HepG2 (cell line): ENCODE results near the gene SPNS3. TPM values are rescaled to one million over a fixed set of nuclear protein-coding genes. Genes with fewer than 3 reads are reported as not detected.

ENCODE experiments used
- AKAP8 ChIP-seq: sonication (generic); formaldehyde crosslinking; IDR thresholded peaks from 2 replicates; pipeline ENCODE4 v1.5.1; 2020; ENCODE audit warnings: mild to moderate bottlenecking, missing genetic modification reagents
- ATM ChIP-seq: fragments of 450-650 bp; IDR thresholded peaks from 2 replicates; pipeline ENCODE4 v1.7.1; 2017; ENCODE audit warnings: mild to moderate bottlenecking, borderline replicate concordance
- ATRX ChIP-seq: sonication (generic); formaldehyde crosslinking; IDR thresholded peaks from 2 replicates; pipeline ENCODE4 v1.4.0; 2020; ENCODE audit warnings: missing genetic modification reagents, borderline replicate concordance
- CBFB ChIP-seq: sonication (generic); formaldehyde crosslinking; IDR thresholded peaks from 2 replicates; pipeline ENCODE4 v1.4.0; 2020; ENCODE audit warnings: missing genetic modification reagents
- FOXP1 ChIP-seq, 2 experiments: fragments of 450-650 bp in 1 of 2; IDR thresholded peaks; 2 replicates each; pipeline ENCODE4 v1.6.1; 2017 to 2018; ENCODE audit warnings: antibody characterized with exemption in 1 of 2
- GABPA ChIP-seq, 2 experiments: IDR thresholded peaks; 2 replicates each; pipeline ENCODE4 v1.6.1; 2011 to 2016; ENCODE audit warnings: low read depth in 2 of 2, low read length in 1 of 2, missing biosample characterization in 1 of 2, missing genetic modification characterization in 1 of 2
- JDP2 ChIP-seq: sonication (generic); formaldehyde crosslinking; IDR thresholded peaks from 2 replicates; pipeline ENCODE4 v1.8.1; 2022; ENCODE audit warnings: missing genetic modification reagents, borderline replicate concordance
- NR2F1 ChIP-seq, 2 experiments: fragments of 450-650 bp in 1 of 2; formaldehyde crosslinking in 1 of 2; IDR thresholded peaks; 2 replicates each; pipeline versions ENCODE4 v1.5.0 to v1.6.1; 2016 to 2020; ENCODE audit warnings: mild to moderate bottlenecking in 1 of 2, missing compliant biosample characterization in 1 of 2, missing genetic modification reagents in 1 of 2, moderate library complexity in 1 of 2
- NRL ChIP-seq: sonication (generic); formaldehyde crosslinking; IDR thresholded peaks from 2 replicates; pipeline ENCODE4 v1.5.0; 2020; ENCODE audit warnings: missing genetic modification reagents, mild to moderate bottlenecking, moderate library complexity, borderline replicate concordance
- SCMH1 ChIP-seq: sonication (generic); formaldehyde crosslinking; IDR thresholded peaks from 2 replicates; pipeline ENCODE4 v1.9.0; 2021; ENCODE audit warnings: missing genetic modification reagents, mild to moderate bottlenecking, borderline replicate concordance
- SIX4 ChIP-seq: sonication (generic); formaldehyde crosslinking; IDR thresholded peaks from 2 replicates; pipeline ENCODE4 v1.4.0; 2020; ENCODE audit warnings: missing genetic modification reagents
- TARDBP ChIP-seq: sonication (generic); formaldehyde crosslinking; IDR thresholded peaks from 2 replicates; pipeline ENCODE4 v1.8.0; 2022; ENCODE audit warnings: mild to moderate bottlenecking, missing genetic modification reagents
- TMF1 ChIP-seq: sonication (generic); formaldehyde crosslinking; IDR thresholded peaks from 2 replicates; pipeline ENCODE4 v1.8.1; 2022; ENCODE audit warnings: low read depth, missing genetic modification reagents
- ZFP37 ChIP-seq: sonication (generic); formaldehyde crosslinking; IDR thresholded peaks from 2 replicates; pipeline ENCODE4 v1.4.0; 2020; ENCODE audit warnings: missing genetic modification reagents, borderline replicate concordance
- ZMYM2 ChIP-seq: sonication (generic); formaldehyde crosslinking; IDR thresholded peaks from 2 replicates; pipeline ENCODE4 v1.8.0; 2022; ENCODE audit warnings: mild to moderate bottlenecking, missing genetic modification reagents
- ZNF451 ChIP-seq: sonication (generic); formaldehyde crosslinking; IDR thresholded peaks from 2 replicates; pipeline ENCODE4 v1.5.0; 2020; ENCODE audit warnings: mild to moderate bottlenecking, missing genetic modification reagents
- ZNF577 ChIP-seq: sonication (generic); formaldehyde crosslinking; IDR thresholded peaks from 2 replicates; pipeline ENCODE4 v1.4.0; 2020; ENCODE audit warnings: mild to moderate bottlenecking, low read depth, missing genetic modification reagents, borderline replicate concordance
- ZNF607 ChIP-seq: sonication (generic); formaldehyde crosslinking; IDR thresholded peaks from 2 replicates; pipeline ENCODE4 v1.5.1; 2020; ENCODE audit warnings: missing genetic modification reagents, mild to moderate bottlenecking, borderline replicate concordance
- ZNF644 ChIP-seq: IDR thresholded peaks from 2 replicates; pipeline ENCODE4 v1.6.1; 2016; ENCODE audit warnings: low read depth
- ZNF781 ChIP-seq: sonication (generic); formaldehyde crosslinking; IDR thresholded peaks from 2 replicates; pipeline ENCODE4 v1.5.1; 2020; ENCODE audit warnings: borderline replicate concordance, mild to moderate bottlenecking, missing genetic modification reagents; ENCODE audit errors: not compliant biosample characterization
- polyA plus RNA-seq, 8 experiments: library from polyadenylated mRNA; depleted of rRNA in 3 of 8; stranded (reverse) in 7 of 8; unstranded in 1 of 8; fragments of >200 nt; fragmentation: Illumina TruSeq in 4 of 8; extraction: Trizol in 4 of 8; gene quantifications; 2 replicates each; pipeline versions ENCODE4 v1.2.1 to v1.2.3, GENCODE V29; 2011 to 2016; ENCODE audit warnings: low read depth in 4 of 8, missing spikeins in 1 of 8, mixed read lengths in 1 of 8; ENCODE audit not compliant: insufficient read depth in 1 of 8
- total RNA-seq, 5 experiments: library from RNA; depleted of rRNA; stranded (reverse); fragments of >200 nt; fragmentation: Illumina TruSeq; extraction: Trizol; gene quantifications; 2 replicates each; pipeline ENCODE4 v1.2.3, GENCODE V29; 2016; ENCODE audit warnings: low read depth in 1 of 5
- TF ChIP-seq, protein P1 (sequence below): sonication (generic); formaldehyde crosslinking; IDR thresholded peaks from 2 replicates; pipeline ENCODE4 v1.4.0; 2020; ENCODE audit warnings: missing genetic modification reagents
- TF ChIP-seq, protein P2 (sequence below): sonication (generic); formaldehyde crosslinking; IDR thresholded peaks from 2 replicates; pipeline ENCODE4 v1.4.0; 2020; ENCODE audit warnings: missing genetic modification reagents
- TF ChIP-seq, protein P3 (sequence below): sonication (generic); formaldehyde crosslinking; IDR thresholded peaks from 2 replicates; pipeline ENCODE4 v1.5.1; 2020; ENCODE audit warnings: missing genetic modification reagents, mild to moderate bottlenecking, borderline replicate concordance

Gene SPNS3
- total and polyA plus RNA-seq, 2 of the 13 experiments (the other 11 are each of a cell fraction or from before 2014, with no cell fraction given) = not detected

DNA sequence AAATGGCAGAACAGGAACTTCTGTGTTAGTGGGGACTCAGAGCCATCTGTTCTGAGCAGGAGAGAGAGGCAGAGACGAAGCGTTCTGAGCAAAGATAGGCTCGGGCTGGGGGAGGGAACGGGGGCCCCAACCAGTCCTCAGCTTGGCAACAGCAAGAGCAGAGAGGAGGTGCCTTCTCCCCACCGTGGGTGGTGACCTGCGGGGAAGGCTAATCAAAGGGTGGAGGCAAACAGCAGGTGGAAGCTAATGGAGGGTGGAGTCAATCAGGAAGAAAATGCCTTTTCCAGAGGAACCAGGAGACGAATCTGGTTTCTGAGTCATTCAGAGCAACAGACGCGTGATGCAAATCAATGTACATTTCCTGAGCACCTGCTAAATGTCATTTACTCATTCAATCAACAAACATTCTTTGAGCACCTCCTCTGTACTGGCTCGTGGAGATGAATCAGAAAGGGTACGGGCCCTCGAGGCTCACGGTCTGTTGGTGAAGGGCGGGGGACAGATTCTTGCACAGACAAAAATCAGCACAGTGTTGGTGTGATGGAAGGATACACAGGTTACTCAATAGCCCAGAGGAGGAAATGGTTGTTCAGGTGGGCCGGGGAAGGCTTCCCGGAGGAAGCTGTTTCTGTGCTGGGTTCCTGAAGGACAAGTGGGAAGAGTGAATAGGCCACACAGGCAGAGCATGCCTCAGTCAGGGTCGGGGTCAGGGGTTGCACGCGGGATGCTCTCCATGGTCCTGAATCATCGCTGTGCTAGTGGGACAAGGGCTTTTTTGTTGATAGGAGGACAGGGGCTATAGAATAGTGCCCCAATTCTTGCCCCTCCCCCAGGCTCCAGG is 59.2 kb downstream of the SPNS3 start (continued):
- TF ChIP-seq SIX4 (CRISPR knock-in tag) (0 out of 2 replicates have a peak, but pooled peaks have one; percentile 68), ATM (no peak), SCMH1 (CRISPR knock-in tag) (no peak), NR2F1 (CRISPR knock-in tag; IDR thresholded peaks at IDR 0.05) (peak; percentile 98 to 99), ZNF607 (CRISPR knock-in tag) (peak; percentile 73), CBFB (no peak), ZNF451 (0 out of 2 replicates have a peak, but pooled peaks have one; percentile 46), ZNF644 (CRISPR knock-in tag) (peak; percentile 49; the same call in 1 of the 2 replicates), JDP2 (no peak), AKAP8 (CRISPR knock-in tag) (no peak), GABPA (IDR thresholded peaks at IDR 0.05; ENCODE audit: low read depth, low read length) (no peak), GABPA (CRISPR knock-in tag; IDR thresholded peaks at IDR 0.05; ENCODE audit: low read depth) (peak; percentile 40; the same call in 1 of the 2 replicates), ZNF577 (CRISPR knock-in tag) (no peak), FOXP1 (IDR thresholded peaks at IDR 0.05) (no peak), FOXP1 (CRISPR knock-in tag; IDR thresholded peaks at IDR 0.05) (peak; percentile 41), ATRX (no peak), TARDBP (CRISPR knock-in tag) (no peak), ZMYM2 (CRISPR knock-in tag) (no peak), ZNF781 (peak; percentile 94), ZFP37 (CRISPR knock-in tag) (peak; percentile 96; the same call in 1 of the 2 replicates), NRL (no peak), TMF1 (CRISPR knock-in tag) (0 out of 2 replicates have a peak, but pooled peaks have one; percentile 54)
- TF ChIP-seq, protein P1, sequence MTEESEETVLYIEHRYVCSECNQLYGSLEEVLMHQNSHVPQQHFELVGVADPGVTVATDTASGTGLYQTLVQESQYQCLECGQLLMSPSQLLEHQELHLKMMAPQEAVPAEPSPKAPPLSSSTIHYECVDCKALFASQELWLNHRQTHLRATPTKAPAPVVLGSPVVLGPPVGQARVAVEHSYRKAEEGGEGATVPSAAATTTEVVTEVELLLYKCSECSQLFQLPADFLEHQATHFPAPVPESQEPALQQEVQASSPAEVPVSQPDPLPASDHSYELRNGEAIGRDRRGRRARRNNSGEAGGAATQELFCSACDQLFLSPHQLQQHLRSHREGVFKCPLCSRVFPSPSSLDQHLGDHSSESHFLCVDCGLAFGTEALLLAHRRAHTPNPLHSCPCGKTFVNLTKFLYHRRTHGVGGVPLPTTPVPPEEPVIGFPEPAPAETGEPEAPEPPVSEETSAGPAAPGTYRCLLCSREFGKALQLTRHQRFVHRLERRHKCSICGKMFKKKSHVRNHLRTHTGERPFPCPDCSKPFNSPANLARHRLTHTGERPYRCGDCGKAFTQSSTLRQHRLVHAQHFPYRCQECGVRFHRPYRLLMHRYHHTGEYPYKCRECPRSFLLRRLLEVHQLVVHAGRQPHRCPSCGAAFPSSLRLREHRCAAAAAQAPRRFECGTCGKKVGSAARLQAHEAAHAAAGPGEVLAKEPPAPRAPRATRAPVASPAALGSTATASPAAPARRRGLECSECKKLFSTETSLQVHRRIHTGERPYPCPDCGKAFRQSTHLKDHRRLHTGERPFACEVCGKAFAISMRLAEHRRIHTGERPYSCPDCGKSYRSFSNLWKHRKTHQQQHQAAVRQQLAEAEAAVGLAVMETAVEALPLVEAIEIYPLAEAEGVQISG (CRISPR knock-in tag) = peak; percentile 82
- TF ChIP-seq, protein P2, sequence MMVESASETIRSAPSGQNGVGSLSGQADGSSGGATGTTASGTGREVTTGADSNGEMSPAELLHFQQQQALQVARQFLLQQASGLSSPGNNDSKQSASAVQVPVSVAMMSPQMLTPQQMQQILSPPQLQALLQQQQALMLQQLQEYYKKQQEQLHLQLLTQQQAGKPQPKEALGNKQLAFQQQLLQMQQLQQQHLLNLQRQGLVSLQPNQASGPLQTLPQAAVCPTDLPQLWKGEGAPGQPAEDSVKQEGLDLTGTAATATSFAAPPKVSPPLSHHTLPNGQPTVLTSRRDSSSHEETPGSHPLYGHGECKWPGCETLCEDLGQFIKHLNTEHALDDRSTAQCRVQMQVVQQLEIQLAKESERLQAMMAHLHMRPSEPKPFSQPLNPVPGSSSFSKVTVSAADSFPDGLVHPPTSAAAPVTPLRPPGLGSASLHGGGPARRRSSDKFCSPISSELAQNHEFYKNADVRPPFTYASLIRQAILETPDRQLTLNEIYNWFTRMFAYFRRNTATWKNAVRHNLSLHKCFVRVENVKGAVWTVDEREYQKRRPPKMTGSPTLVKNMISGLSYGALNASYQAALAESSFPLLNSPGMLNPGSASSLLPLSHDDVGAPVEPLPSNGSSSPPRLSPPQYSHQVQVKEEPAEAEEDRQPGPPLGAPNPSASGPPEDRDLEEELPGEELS (CRISPR knock-in tag) = peak; percentile 37
- TF ChIP-seq, protein P3, sequence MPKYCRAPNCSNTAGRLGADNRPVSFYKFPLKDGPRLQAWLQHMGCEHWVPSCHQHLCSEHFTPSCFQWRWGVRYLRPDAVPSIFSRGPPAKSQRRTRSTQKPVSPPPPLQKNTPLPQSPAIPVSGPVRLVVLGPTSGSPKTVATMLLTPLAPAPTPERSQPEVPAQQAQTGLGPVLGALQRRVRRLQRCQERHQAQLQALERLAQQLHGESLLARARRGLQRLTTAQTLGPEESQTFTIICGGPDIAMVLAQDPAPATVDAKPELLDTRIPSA (CRISPR knock-in tag) = no peak
